Astrocyte (in vitro differentiated cells and primary cell): ENCODE data around the gene OSR1. TPM values are rescaled to one million over a fixed set of nuclear protein-coding genes. Genes with fewer than 3 reads are reported as not detected.

ENCODE experiments used
- DNase-seq: peaks from one replicate; pipeline ENCODE4 v3.0.0-alpha.2; 2010; ENCODE audit warnings: low read depth
- FAIRE-seq: peaks from 2 replicates; lab custom pipeline; 2011; peaks lifted over from hg19 to GRCh38; lab: Jason Lieb, UNC
- H2AFZ ChIP-seq: 2 replicates; pipeline ENCODE4 v1.6.0; 2012; ENCODE audit warnings: low read depth, low read length, inconsistent platforms
- H3K27ac ChIP-seq: 2 replicates; pipeline ENCODE4 v1.5.1; 2011; ENCODE audit warnings: low read depth, low read length, inconsistent platforms
- H3K27me3 ChIP-seq: 2 replicates; pipeline ENCODE4 v1.6.0; 2011; ENCODE audit warnings: low read length, inconsistent platforms; ENCODE audit not compliant: insufficient read depth
- H3K36me3 ChIP-seq: 2 replicates; pipeline ENCODE4 v1.5.1; 2011; ENCODE audit warnings: low read length, inconsistent platforms; ENCODE audit not compliant: insufficient read depth
- H3K4me1 ChIP-seq: 2 replicates; pipeline ENCODE4 v1.5.1; 2011; ENCODE audit warnings: low read length, inconsistent platforms; ENCODE audit not compliant: insufficient read depth
- H3K4me2 ChIP-seq: 2 replicates; pipeline ENCODE4 v1.6.0; 2012; ENCODE audit warnings: low read length, inconsistent platforms
- H3K4me3 ChIP-seq: 2 replicates; pipeline ENCODE4 v1.5.1; 2011; ENCODE audit warnings: low read depth, mild to moderate bottlenecking, low read length, inconsistent platforms; ENCODE audit not compliant: insufficient read depth
- H3K79me2 ChIP-seq: 2 replicates; pipeline ENCODE4 v1.6.0; 2012; ENCODE audit warnings: mild to moderate bottlenecking, low read length, inconsistent platforms; ENCODE audit not compliant: insufficient read depth
- H3K9ac ChIP-seq: 2 replicates; pipeline ENCODE4 v1.6.0; 2012; ENCODE audit warnings: mild to moderate bottlenecking, low read length, inconsistent platforms
- H3K9me3 ChIP-seq: 2 replicates; pipeline ENCODE4 v1.5.1; 2012; ENCODE audit warnings: low read depth, mild to moderate bottlenecking, low read length, inconsistent platforms; ENCODE audit not compliant: insufficient read depth
- H4K20me1 ChIP-seq: 2 replicates; pipeline ENCODE4 v1.6.0; 2012; ENCODE audit warnings: low read length, inconsistent platforms; ENCODE audit not compliant: insufficient read depth
- H3K27ac Mint-ChIP-seq: one replicate; pipeline ENCODE4 v1.8.0; 2021; ENCODE audit warnings: mild to moderate bottlenecking, mixed read lengths; ENCODE audit not compliant: unreplicated experiment
- H3K27me3 Mint-ChIP-seq: one replicate; pipeline ENCODE4 v1.8.0; 2021; ENCODE audit warnings: low read depth, mixed read lengths; ENCODE audit not compliant: unreplicated experiment
- H3K36me3 Mint-ChIP-seq: one replicate; pipeline ENCODE4 v1.8.0; 2021; ENCODE audit warnings: low read depth, mixed read lengths; ENCODE audit not compliant: unreplicated experiment
- H3K4me1 Mint-ChIP-seq: one replicate; pipeline ENCODE4 v1.8.0; 2021; ENCODE audit warnings: low read depth, mixed read lengths; ENCODE audit not compliant: unreplicated experiment
- H3K4me3 Mint-ChIP-seq: one replicate; pipeline ENCODE4 v1.8.0; 2021; ENCODE audit warnings: mild to moderate bottlenecking, moderate library complexity, mixed read lengths; ENCODE audit not compliant: unreplicated experiment
- H3K9me3 Mint-ChIP-seq: one replicate; pipeline ENCODE4 v1.8.0; 2021; ENCODE audit warnings: mild to moderate bottlenecking, mixed read lengths; ENCODE audit not compliant: unreplicated experiment
- CTCF ChIP-seq: IDR thresholded peaks from 2 replicates; pipeline ENCODE4 v1.5.1; 2011; ENCODE audit warnings: low read depth, mild to moderate bottlenecking, inconsistent platforms, low read length, moderate library complexity; ENCODE audit not compliant: insufficient read depth
- EZH2 ChIP-seq: IDR thresholded peaks from 2 replicates; pipeline ENCODE4 v1.6.1; 2012; ENCODE audit warnings: mild to moderate bottlenecking, low read length, inconsistent platforms; ENCODE audit not compliant: insufficient read depth
- total RNA-seq: library from RNA; stranded (reverse); gene quantifications from 2 replicates; pipeline ENCODE4 v1.2.1, GENCODE V29; 2021

Gene OSR1
- total RNA-seq, 1 donor from 2014 or later: 1.0 TPM

DNA sequence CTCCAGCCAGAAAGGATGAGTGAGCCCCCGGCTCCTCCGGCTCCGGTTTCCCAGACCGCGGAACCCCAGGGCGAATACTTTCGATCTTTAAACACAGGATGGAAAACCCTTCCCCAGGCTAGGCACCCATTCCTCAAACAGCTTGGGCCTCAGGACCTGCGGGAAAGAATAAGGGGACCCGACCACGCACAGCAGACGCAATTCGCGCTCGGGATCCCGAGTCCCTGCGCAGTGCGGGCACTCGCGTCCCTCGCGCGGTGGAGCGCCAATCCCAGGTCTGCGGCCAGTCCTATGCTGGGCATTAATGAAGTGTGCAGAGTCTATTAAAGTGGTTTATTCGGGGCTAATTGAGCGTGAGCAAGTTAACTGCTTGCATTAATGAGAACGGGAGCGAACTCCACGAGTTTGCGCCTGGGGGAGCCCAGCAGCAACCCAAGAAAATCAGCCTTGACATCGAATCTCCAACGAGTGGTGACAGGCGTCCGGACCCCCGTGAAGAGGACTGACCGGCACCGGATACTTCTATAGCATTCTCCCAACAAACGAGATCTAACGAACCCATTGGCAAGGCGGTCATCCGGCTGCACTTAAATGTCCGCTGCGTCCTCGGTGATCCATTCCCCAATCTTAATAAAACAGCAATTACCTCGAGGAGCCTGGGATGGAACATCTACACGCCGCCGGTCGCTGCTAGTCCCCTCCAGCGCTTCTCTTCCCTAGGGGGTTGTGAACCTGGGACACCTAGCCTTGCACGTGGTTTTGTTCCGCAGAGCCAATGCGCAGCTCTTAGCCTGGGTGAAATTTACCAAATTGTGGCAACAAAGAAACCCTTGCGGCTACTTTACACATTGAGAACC, 1.6 kb downstream of the OSR1 start:
- peak overlapping the region; percentile 72 for H3K9ac ChIP-seq
- no peaks in the 10 kb centered on the region for H3K36me3 ChIP-seq
- FAIRE-seq: no peak
- H3K4me1 ChIP-seq: peaks cover 23% of the 10 kb centered on the region
- H4K20me1 ChIP-seq: peaks cover 22% of the 10 kb centered on the region
- H3K27me3 Mint-ChIP-seq: peaks cover 85% of the 10 kb centered on the region
- no peak for DNase-seq
- H2AFZ ChIP-seq: no peak overlapping the region
- no peaks in the 10 kb centered on the region for H3K4me1 Mint-ChIP-seq
- peaks cover 32% of the 10 kb centered on the region for H3K9me3 Mint-ChIP-seq
- peaks cover 33% of the 10 kb centered on the region for H3K79me2 ChIP-seq
- peaks cover 2% of the 10 kb centered on the region for H3K36me3 Mint-ChIP-seq
- peak overlapping the region; percentile 91 for H3K4me2 ChIP-seq
- H3K27ac ChIP-seq: no peak overlapping the region
- peak overlapping the region; percentile 77 for H3K4me3 Mint-ChIP-seq
- H3K4me3 ChIP-seq: peak overlapping the region; percentile 66
- H3K27ac Mint-ChIP-seq: no peak overlapping the region
- peaks cover 87% of the 10 kb centered on the region for H3K27me3 ChIP-seq
- no peaks in the 10 kb centered on the region for H3K9me3 ChIP-seq
- TF ChIP-seq EZH2 (peak; percentile 55), CTCF (no peak)

DNA sequence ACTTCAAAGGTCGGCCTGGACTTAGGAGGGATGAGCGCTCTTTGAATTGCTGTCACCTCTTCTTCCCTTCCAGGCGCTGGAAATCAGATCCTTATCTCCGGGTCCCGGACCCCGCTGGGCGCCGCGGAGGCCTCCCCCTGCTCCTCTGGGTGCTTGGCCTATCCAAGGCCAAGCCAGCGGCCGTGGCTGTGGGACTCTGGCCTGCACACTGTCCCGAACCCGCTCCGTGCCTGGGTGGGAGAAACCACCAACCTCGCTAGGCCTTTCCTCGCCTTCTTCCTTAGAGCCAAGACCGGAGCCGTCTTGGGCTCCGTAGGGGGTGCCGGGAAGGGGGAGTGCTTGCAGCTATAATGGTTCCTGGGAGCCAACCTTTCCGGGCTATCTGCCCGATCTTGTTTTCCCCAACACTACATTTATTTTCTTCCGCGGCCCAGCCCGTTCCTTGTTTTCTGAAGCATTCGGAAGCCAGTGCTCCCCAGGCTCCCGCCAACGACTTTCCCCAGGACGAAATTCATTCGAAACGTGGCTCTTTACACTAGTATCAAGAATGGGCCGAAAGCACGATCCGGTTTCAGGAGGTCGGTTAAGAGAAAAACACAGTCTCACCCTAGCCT, 2.4 kb downstream of the OSR1 start:
- Mint-ChIP-seq H3K4me3 (no peak overlapping the region), H3K36me3 (peaks cover 2% of the 10 kb centered on the region), H3K4me1 (peaks cover under 1% of the 10 kb centered on the region), H3K27ac (peak overlapping the region; percentile 47), H3K27me3 (peaks cover 83% of the 10 kb centered on the region), H3K9me3 (peaks cover 32% of the 10 kb centered on the region)
- Histone ChIP-seq H3K79me2 (peaks cover 33% of the 10 kb centered on the region), H3K4me3 (peak overlapping the region; percentile 66), H3K4me1 (peaks cover 19% of the 10 kb centered on the region), H3K9ac (peak overlapping the region; percentile 72), H3K36me3 (no peaks in the 10 kb centered on the region), H2AFZ (no peak overlapping the region), H3K4me2 (peak overlapping the region; percentile 91), H3K27ac (no peak overlapping the region), H3K27me3 (peaks cover 88% of the 10 kb centered on the region), H3K9me3 (no peaks in the 10 kb centered on the region), H4K20me1 (peaks cover 22% of the 10 kb centered on the region)
- FAIRE-seq (no peak), DNase-seq (no peak)
- TF ChIP-seq EZH2: no peak
- no peak for TF ChIP-seq CTCF
